H1 (cell line): ENCODE results near the gene STX7.

Source experiments
- CBX8 ChIP-seq: fragments of 300-800, 300-1000 bp; sonication (generic); IDR thresholded peaks from 2 replicates; pipeline ENCODE4 v1.7.1; 2016; ENCODE audit warnings: low read depth, low read length, borderline replicate concordance
- CTBP2 ChIP-seq: IDR thresholded peaks from 2 replicates; pipeline ENCODE4 v1.7.0; 2011; ENCODE audit warnings: borderline replicate concordance, mild to moderate bottlenecking, moderate library complexity, mixed read lengths, low read length; ENCODE audit not compliant: insufficient read depth, insufficient read length
- JUN ChIP-seq: IDR thresholded peaks from 2 replicates; pipeline ENCODE4 v1.6.1; 2011; ENCODE audit warnings: low read depth, mild to moderate bottlenecking, improper control_type of control experiment, low read length
- POLR2A ChIP-seq, 2 experiments: IDR thresholded peaks; 1 replicate in 1 of 2; 2 replicates in 1 of 2; pipeline ENCODE4 v1.6.1; 2011; ENCODE audit warnings: low read depth in 2 of 2, low read length in 2 of 2, mild to moderate bottlenecking in 2 of 2; ENCODE audit errors: control extremely low read depth in 1 of 2
- POLR2AphosphoS5 ChIP-seq: IDR thresholded peaks from 2 replicates; pipeline ENCODE4 v1.6.1; 2011; ENCODE audit warnings: low read depth, low read length
- SIX5 ChIP-seq: IDR thresholded peaks from 2 replicates; pipeline ENCODE4 v1.6.1; 2011; ENCODE audit warnings: mild to moderate bottlenecking, low read depth, low read length
- USF2 ChIP-seq: IDR thresholded peaks from 2 replicates; pipeline ENCODE4 v1.6.1; 2011; ENCODE audit warnings: low read length, improper control_type of control experiment
- YY1 ChIP-seq: IDR thresholded peaks from 2 replicates; pipeline ENCODE4 v1.6.1; 2011; ENCODE audit warnings: low read depth, mild to moderate bottlenecking, low read length
- TF ChIP-seq, protein P1 (sequence below), 3 experiments: IDR thresholded peaks; 1 replicate in 2 of 3; 2 replicates in 1 of 3; pipeline versions ENCODE4 v1.5.1 to v1.6.1; 2011; ENCODE audit warnings: low read length in 3 of 3, mild to moderate bottlenecking in 3 of 3, inconsistent platforms in 2 of 3, low read depth in 1 of 3, moderate library complexity in 1 of 3; ENCODE audit not compliant: insufficient read depth in 1 of 3; ENCODE audit errors: control extremely low read depth in 1 of 3

DNA sequence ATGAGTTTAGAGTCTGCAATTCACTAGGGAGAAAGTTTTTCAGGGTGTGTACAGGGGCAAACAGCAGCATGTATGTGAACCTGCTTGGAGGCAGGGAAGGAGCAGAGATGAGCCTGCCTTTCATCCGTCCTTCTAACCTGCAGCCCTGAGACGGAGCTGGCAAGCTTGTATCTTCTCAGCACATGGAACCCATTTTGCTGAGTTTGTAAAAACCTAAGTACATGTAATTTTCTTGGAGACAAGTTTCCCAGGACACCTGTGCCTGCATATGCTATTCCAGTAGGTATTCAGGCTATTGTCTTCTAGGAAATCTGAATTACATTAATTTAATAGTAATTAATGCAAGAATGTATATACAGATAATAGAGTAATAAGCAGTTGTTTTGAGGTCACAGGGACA is 82.8 kb downstream of the STX7 start:
- TF ChIP-seq, protein P1, sequence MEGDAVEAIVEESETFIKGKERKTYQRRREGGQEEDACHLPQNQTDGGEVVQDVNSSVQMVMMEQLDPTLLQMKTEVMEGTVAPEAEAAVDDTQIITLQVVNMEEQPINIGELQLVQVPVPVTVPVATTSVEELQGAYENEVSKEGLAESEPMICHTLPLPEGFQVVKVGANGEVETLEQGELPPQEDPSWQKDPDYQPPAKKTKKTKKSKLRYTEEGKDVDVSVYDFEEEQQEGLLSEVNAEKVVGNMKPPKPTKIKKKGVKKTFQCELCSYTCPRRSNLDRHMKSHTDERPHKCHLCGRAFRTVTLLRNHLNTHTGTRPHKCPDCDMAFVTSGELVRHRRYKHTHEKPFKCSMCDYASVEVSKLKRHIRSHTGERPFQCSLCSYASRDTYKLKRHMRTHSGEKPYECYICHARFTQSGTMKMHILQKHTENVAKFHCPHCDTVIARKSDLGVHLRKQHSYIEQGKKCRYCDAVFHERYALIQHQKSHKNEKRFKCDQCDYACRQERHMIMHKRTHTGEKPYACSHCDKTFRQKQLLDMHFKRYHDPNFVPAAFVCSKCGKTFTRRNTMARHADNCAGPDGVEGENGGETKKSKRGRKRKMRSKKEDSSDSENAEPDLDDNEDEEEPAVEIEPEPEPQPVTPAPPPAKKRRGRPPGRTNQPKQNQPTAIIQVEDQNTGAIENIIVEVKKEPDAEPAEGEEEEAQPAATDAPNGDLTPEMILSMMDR (IDR thresholded peaks at IDR 0.05; ENCODE audit: control extremely low read depth in 1 of 3, insufficient read depth in 1 of 3, low read depth in 1 of 3, low read length in 3 of 3) = no peak
- TF ChIP-seq POLR2AphosphoS5 (no peak), JUN (no peak), USF2 (no peak), POLR2A (IDR thresholded peaks at IDR 0.05; ENCODE audit: control extremely low read depth in 1 of 2, low read depth in 2 of 2, low read length in 2 of 2) (no peak), CBX8 (no peak), YY1 (no peak), CTBP2 (no peak), SIX5 (no peak)
